GM12801 (cell line): ENCODE results near the gene LTF.

Experiments
- CTCF ChIP-seq: IDR thresholded peaks from one replicate; pipeline ENCODE4 v1.5.1; 2011; ENCODE audit warnings: control low read depth; ENCODE audit not compliant: insufficient read length; ENCODE audit errors: extremely low read depth

Gene LTF

GRCh38 chr3:46464326-46465195 is at the start of gene LTF:
LTF (minus strand) TSS chr3:46464905; CDS start chr3:46464867, 38 bp downstream.
- no peak for TF ChIP-seq CTCF

- no peak for TF ChIP-seq CTCF
Measured at GRCh38 chr3:46512191-46512749, 47.6 kb upstream of the LTF start.

- no peak for TF ChIP-seq CTCF
Measured at GRCh38 chr3:46509661-46510187, 45.0 kb upstream of the LTF start.

GRCh38 chr3:46508850-46509591 is 44.3 kb upstream of the LTF start:
- no peak for TF ChIP-seq CTCF

GRCh38 chr3:46506526-46506925 is 41.8 kb upstream of the LTF start:
- TF ChIP-seq CTCF = no peak

- no peak for TF ChIP-seq CTCF
Measured at GRCh38 chr3:46505953-46506352, 41.2 kb upstream of the LTF start.

GRCh38 chr3:46504789-46505188 is 40.1 kb upstream of the LTF start:
- no peak for TF ChIP-seq CTCF
